ENCODE measurements around the gene FOXR1.
"Not testable (repeated sequence)": the region's sequence is repeated elsewhere in the genome, so short reads cannot be mapped to it uniquely, and the experiment has no call there.

The FOXR1 gene

DNA sequence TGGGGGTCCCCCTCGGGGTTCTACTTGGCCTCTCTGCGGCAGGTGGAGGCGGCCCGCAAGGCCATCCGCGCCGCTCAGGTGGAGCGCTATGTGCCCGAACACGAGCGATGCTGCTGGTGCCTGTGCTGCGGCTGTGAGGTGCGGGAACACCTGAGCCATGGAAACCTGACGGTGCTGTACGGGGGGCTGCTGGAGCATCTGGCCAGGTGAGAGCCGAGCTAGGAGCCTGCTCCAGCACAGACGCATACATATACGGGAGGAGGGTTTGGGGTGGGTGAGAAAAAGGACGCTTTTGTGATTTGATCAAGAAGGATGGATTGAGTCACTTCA, 26.8 kb downstream of the FOXR1 start:
- no peak for DNase-seq

DNA sequence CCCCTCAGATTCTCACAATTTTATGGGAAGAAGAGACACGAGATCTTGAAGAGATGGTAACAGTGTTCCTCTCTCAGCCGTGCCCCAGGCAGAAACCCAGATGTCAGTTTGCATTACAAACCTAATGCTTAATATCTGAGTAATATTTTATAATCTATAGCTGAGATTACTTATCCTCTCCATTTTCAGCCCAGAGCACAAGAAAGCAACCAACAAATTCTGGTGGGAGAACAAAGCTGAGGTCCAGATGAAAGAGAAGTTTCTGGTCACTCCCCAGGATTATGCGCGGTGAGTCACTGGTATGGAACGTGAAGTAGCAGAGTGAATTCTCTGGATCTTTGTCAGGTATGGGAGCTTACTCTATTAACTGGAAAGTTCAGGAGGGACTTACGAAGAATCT, 27.3 kb downstream of the FOXR1 start:
- no peak for DNase-seq

DNA sequence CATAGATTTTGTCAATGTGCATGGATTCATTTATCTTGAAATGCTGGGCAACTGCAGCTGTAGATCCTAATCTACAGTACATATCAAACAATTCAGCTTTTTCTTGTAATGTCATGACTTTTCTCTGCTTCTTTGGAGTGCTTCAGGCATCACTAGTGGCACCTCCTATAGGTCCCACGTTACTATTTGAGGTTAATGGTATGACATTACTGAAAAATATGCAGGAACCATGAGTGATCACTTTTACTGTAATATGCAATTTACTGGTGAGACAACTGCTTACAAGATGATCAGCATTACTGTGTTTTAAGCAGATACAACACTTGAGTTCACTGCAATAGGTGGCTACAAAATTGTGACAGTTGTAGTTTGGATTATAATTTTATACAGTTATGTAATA, 29.3 kb downstream of the FOXR1 start:
- no peak for DNase-seq

DNA sequence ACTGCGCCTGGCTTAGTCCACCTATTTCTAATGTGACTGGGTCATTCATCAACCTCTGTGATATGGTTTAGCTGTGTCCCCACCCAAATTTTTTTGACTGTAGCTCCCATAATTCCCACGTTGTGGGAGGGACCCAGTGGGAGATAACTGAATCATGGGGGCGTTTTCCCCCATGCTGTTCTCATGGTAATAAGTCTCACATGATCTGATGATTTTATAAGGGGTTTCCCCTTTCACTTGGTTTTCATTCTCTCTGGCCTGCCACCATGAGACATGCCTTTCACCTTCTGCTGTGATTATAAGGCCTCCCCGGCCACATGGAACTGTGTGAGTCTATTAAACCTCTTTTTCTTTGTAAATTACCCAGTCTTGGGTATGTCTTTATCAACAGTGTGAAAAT, 35.1 kb downstream of the FOXR1 start:
- no peak for DNase-seq

DNA sequence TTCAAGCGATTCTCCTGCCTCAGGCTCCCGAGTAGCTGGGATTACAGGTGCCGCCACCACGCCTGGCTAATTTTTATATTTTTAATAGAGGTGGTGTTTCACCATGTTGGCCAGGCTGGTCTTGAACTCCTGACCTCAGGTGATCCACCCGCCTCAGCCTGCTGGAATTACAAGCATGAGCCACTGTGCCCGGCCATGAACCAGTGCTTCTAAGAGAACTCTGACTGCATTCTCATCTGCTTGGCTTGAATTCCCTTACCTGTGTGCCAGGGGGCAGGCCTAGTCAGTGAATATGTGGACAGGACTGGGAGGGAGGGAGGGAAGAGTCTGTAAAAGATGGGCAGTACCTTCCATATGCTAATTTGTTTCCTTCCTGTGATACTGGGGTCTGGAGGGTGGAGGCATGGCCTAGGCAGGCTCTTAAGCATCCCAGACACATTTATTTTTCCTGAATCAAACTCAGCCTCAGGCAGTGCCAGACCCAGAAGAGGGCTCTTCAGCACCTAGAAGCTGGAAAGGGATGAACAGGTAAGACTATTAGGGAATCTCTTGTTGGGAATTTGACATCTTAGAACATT, 40.0 kb downstream of the FOXR1 start:
- DNase-seq = no peak

DNA sequence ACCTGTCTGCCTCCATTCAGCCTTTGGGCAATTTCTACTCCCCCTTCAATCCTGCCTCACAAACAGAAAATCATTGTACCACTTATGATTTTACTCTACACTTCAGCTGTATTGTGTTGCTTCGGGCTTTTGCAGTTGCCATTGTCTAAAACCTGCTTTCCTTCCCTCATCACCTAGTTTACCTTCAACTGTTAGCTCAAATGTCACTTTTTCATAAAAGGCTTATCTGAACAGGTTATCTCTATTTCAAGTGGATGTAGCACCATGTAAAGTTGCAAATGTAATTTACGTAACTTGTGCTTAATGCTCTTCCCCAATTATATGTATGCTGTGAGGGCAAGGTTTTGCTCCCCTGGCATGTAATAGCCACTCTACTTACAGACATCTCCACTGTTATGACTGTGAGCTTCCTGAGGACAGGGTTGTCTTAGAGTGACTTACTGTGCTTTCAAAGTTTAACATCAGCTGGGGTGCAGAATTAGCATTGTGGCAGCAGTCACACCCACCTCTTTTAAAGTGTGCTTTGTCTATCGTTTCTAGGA, 41.1 kb downstream of the FOXR1 start:
- DNase-seq = no peak

DNA sequence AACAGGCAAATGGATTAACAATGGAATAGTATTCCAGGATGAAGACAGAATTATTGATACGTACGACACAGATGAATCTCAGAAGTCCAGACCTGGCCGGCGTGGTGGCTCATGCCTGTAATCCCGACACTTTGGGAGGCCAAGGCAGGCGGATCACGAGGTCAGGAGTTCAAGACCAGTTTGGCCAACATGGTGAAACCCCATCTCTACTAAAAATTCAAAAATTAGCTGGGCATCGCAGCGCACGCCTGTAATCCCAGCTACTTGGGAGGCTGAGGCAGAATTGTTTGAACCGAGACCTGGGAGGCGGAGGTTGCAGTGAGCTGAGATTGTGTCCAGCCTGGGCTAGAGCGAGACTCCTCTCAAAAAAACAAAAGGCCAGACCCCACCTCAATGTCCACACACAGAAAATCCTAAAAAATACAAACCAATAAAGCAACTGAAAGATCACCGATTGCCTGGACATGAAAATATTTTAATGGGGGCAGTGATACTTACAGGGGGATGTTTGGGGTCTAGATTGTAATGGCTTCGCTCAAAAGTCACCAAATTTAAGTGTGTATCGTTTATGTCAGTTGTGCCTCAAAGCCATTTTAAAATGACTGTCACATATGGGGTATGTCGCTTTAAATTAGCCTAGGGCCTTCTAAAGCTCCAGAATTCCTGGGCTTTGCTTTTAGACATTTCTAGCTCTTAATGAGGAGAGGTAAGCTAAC, 42.8 kb downstream of the FOXR1 start:
- DNase-seq = no peak

DNA sequence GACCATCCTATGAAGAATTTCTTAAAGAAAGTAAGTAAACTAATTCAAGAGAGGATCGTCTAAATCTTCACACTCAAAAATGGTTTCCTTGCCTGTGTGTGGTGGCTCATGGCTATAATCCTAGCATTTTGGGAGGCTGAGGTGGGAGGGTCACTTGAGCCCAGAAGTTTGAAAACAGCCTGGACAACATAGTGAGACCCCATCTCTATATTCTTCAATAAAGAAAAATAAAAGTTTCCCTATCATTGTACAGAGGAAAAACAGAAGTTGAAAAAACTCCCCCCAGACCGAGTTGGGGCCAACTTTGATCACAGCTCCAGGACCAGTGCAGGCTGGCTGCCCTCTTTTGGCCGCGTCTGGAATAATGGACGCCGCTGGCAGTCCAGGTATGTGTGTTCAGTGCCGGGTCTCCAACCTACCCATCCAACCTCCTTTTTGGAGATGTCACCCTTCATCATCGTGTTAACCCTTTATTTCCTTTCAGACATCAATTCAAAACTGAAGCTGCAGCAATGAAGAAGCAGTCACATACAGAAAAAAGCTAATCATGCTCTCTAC, 43.6 kb downstream of the FOXR1 start:
- DNase-seq = no peak

DNA sequence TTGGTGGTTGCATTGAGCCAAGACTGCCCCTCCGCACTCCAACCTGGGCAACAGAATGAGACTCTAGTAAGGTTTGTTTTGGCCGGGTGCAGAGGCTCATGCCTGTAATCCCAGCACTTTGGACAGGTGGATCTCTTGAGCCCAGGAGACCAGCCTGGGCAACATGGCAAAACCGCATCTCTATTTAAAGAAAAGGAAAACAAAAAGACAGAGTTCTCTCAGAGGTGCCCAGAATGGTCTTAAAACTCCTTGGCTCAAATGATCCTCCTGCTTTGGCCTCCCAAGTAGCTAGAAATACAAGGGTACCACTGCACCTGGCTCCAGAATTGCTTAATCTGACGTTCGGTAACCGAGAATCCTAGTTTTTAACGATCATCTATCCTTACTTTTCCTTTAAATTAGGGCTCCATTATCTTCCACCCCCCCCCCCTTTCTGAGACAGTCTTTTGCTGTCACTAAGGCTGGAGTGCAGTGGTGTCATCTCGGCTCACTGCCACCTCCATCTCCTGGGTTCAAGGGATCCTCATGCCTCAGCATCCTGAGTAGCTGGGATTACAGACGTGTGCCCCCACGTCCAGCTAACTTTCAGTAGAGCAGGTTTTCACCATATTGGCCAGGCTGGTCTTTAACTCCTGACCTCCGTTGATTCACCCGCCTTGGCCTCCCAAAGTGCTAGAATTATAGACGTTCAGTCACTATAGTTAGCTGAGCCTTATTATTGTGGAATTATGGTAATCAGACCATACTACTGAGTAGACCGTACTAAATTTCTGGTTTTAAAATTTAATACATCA, 44.9 kb downstream of the FOXR1 start:
- no peak for DNase-seq

DNA sequence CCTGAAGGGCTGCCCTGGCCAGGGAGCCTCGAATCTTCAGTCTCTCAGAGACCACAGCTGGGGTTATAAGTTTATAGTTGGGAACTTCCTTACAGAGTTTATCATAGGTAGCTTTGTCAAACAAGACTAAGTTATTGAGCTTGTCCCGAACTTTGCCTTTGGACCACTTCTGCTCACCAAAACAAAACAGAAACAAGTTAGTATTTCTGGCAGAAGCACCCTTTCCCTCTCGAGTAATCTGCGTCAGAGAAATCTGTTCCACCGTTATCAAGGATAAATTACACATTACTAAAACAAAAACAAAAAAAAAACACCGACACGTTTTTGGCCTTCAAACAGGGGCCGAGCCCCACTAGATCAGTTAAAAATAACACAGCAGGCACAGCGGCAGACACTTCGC, 45.8 kb downstream of the FOXR1 start:
- not testable (repeated sequence) for DNase-seq

DNA sequence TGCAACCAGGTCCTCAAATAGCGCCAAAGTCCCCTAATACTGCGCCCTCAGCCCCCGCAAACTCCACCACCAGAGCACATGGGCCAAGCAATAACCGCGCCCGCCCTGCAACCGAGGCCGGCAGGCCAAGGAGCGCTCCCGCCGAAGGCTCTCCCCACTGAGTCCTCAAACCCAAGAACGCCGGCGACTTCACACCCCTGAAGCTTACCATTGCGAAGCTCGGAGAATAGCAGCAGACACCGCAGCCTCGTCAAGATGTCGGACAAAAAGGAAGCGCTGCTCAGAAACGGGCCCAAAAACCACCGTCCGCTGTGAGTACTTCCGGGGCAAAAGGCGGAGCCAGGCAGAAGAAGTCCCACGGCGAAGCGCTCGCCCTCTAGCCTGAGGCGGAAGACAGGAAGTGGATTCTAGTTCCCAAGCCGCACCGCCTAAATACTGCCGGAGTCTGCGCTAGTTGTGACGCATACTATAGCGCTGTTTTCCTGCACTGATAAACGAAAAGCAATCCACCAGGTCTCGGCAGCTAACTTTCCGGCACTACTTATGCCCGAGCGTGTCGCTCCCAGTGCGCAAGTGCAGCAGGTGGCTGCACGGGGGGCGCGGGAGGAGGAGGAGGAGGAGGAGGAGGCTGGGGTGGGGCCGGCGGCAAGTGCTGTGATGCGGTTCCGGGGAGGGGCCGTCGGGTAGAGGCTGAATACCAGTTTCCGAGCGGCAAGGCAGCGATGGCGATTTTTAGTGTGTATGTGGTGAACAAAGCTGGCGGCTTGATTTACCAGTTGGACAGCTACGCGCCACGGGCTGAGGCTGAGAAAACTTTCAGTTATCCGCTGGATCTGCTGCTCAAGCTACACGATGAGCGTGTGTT, 46.7 kb downstream of the FOXR1 start, which contains the start of the genes RPS25 and TRAPPC4:
TSS of gene RPS25 (minus strand) at position 270 of the 865 bp plus-strand sequence. CDS start at position 211, 59 bp downstream.
TSS of gene TRAPPC4 (plus strand) at position 693 of the 865 bp plus-strand sequence. CDS start at position 723, 30 bp downstream.
- peak; percentile 95 for DNase-seq

DNA sequence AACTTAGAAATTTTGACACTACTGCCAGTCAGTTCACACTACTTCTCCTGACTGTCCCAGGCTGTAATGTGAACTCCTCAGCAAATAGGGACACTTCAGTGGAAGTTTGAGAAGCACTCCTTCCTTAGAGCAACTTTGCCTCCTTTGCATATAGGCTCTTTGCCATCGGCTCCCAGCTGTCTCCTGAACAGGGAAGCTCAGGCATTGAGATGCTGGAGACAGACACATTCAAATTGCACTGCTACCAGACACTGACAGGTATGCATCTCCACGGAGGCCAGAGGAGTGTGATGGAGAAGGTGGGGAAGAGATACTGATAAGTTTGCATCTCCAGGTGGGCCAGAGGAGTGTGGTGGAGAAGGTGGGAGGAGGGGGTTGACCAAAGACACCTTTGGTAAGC, 48.4 kb downstream of the FOXR1 start:
- no peak for DNase-seq

DNA sequence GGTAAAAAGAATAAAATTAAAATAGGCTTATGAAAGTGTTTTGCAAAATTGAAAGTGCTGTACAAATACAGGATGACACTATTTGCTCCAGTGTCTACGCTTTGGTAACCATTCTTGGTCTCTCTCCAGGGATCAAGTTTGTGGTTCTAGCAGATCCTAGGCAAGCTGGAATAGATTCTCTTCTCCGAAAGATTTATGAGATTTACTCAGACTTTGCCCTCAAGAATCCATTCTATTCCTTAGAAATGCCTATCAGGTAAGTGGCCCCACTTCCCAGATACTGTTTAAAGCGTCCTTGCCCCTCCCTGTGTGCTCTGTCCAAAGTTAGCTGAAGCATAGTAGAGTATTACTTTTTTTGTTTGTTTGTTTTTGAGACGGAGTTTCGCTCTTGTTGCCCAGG, 50.1 kb downstream of the FOXR1 start:
- no peak for DNase-seq

DNA sequence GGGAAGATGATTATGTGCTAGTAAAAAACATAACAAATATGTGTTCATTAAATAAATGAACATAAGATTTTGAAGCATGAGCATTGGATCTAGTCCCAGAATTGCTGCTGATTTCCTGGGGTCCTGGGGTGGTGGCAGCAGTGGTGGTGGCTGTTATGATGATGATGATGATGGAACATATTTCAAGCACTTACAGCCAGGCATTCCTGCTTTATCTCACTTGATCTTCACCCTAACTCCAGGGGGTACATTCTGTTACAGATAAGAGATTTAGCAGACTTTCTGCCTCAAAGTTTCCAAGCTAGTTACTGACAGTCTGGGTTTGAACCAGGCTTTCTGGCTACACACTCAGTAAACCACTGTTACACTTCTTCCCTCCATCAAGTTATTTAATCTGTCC, 52.2 kb downstream of the FOXR1 start:
- DNase-seq = no peak

DNA sequence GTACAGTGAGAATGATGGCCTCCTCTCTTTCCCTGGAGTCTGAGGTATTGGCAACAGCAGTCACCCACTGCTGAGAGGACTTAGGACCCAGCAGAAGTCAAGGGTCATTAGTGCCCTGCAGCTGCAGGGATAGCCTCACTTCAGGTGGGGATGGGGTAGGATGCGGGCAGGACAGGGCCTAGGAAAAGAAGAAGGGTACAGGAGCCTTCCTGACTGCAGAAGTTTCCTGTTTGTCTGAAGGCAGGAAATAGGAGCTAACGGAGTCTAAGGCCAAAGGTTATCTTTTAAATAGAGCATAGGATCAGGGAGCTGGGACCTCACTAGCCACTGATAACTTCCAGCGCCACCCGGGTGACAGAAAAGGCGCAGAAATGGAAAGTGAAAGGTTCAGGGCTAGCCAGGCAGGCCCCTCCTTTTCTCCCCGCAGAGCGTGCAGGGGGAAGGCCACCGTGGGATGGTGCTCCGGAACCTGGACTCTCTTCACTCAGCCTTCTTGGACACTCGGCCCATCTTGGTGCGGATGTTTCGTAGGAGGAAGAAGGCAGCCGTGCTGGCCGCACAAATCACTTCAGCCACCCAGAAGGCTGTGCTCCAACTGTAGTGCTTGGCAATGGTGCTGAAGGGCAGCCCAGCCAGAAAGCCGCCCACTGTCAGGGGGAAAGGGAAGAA, 53.0 kb downstream of the FOXR1 start:
- no peak for DNase-seq

DNA sequence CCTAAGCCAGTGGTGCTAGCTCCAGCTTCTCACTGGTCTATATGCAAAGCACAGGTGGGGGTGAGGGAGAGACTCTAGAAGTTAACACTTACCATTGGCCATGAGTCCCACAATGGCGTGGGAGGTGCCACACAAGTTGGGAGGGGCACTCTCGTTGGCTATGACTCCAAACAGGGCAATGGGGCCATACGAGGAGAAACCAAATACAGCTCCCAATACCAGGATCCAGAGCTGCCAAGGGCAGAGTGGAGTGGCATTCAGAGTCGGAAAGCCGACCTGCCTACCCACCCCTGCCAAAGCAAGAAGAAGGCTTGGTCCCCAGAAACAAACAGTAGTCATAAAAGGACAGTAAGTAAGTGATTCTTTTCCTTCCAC, 53.5 kb downstream of the FOXR1 start:
- DNase-seq = no peak

DNA sequence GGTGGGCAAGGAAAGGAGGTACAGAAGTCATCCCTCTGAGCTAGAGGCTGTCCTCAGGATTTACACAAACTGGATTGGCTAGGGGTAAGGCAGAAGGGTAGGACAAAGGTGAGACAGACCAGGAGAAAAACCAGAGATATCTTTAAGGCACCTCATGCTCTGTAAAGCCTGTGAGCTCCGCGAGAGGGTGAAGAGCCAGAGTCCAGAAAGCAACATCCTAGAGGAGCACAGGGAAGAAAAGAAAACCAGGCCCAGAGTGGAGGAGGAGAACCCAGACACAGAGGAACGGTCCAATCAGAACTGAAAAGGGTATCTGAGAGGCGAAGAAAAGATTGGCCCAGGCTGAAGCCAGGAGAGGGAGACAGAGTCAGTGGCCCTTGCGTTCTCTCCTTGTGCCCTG, 54.0 kb downstream of the FOXR1 start:
- no peak for DNase-seq

DNA sequence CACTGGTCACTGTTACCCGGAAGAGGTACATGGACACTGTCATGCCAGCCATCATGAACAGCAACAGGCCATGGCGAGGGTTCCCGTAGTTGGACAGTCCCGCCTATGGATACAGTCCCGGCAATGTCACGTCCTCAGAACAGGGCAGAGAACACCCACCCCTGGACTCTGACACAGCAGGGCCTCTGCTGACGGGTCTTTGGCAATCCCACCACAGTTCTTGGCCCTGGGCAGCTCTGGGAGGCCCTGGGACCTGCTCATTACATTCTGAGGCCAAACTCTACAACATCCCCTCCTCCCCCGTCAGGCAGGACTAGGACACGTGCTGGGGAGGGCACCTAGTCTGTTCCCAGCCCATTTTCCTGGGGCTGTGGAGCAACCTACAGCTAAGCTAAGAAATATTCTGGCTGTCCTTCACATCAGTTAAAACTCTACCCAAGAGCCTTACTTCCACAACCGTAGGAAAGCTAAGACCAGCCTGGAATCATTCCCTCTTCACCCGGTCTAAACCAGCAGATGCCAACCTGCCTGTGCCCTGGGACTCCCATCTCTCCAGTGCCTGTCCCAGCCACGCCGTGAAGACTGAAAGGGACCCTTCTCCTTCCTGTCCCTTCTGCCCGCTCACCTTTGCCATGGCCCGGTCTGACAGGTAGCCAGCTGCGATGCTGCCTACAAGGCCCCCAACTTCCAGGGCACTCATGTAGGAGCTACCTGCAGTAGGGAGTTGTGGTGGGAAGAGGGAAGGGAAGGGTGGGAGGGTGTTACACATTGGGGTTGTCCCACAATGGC, 54.6 kb downstream of the FOXR1 start:
- DNase-seq = no peak

DNA sequence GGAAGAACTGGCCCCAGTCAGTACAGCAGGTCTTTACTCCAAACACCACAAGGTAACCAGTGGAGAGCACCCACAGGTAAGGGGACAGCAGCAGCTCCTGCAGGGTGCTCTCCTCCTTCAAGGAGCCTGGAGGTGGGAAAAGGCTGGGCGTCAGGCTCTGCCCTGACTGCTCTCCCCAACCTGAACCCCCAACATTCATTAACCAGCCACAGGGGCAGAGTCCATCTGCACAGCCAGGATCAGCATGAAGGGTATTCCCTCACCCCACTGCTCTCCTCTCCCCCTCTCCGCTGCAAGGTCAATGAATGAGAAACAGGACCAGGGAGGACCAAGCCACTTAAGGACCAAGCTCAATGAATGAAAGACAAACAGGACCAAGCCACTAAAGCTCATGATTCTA, 55.4 kb downstream of the FOXR1 start:
- no peak for DNase-seq

DNA sequence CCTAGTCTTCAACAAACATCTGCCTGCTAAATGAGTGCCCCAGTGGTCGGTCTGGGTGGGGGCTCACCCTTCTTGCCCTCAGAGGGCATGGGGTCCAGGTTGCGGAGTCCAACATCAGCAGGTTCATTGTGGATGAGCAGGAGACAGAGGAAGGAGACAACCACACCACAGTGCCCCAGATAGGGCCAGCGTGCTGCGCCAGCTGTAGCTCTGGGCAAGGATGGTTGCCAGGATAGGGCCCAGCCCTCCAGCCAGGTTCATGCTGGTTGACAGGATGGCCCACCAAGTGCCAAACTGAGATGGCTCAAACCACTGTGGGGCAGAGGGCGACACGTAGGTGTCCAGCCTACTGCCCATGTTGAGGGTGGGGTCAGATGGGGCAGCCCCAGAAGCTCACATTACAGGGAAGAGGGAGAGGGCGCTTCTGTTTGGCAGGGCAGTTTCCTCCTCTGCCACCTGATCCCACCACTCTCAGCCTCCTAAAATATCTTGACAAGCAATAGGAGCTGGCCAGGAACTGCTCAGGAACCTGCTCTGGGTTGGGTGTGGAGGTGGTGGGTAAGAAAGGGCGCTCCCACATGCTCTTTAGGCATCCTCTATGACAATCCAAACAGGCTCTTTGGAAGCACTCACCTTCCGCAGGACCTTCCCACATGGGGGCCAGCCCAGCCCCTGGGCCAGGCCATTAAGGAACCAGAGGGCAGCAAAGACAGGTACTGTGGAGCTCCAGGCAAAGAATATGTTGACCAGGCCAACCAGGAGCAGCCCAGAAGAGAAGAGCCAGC, 56.2 kb downstream of the FOXR1 start:
- no peak for DNase-seq
